Stimulated activated CD4-positive, alpha-beta T cell treated with anti-CD3 and anti-CD28 coated beads, TNF-alpha, amount 100 ng/mL, for 48 hours (primary cell): ENCODE measurements around the gene ARHGAP42.
"Not testable (repeated sequence)": the region's sequence is repeated elsewhere in the genome, so short reads cannot be mapped to it uniquely, and the experiment has no call there.

Source experiments
- DNase-seq, 3 donors: peaks; one replicate each; pipeline ENCODE4 v3.0.0-alpha.2; 2020; ENCODE audit warnings: low read depth in 3 of 3

ARHGAP42 gene

DNA sequence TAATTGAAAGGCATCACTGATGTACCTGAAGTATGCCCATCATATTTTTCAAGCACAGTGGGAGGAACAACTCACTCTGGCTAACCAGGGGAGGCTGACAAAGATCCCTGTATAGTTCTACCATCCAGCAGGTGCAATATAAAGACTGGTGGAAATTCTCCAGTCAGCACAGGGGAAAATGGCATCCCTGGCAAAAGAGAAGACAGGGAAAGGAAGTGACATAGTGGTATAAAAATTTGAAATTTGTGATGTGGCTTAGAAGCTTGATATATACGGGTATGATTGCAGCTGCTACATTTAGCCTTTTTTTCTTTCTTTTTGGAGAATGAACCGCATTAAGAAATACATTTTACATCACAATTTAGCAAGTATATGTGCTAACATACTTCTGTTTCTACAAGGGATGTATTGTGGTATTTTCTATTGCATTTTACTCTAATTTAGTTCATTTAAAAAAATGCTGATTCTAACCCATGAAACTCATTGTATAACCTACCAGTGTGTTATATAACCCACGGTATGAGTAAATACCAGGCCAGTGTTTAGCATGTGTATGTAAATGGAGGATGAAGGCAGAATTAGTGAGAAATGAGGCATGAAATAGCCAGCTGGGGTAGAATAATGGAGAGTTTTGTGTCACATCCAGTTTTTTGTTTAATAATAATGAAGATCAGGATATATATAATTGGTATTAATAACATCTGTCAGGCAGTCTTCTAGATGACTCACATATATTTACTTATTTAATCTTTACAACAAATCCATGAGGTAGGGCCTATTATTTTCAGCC is 186.1 kb downstream of the ARHGAP42 start:
- DNase-seq: no peak

- no peak for DNase-seq
These were observed 187.1 kb downstream of the ARHGAP42 start for GRCh38 chr11:100874203-100874602.

- DNase-seq: no peak
These were observed 188.4 kb downstream of the ARHGAP42 start for GRCh38 chr11:100875521-100875869.

DNA sequence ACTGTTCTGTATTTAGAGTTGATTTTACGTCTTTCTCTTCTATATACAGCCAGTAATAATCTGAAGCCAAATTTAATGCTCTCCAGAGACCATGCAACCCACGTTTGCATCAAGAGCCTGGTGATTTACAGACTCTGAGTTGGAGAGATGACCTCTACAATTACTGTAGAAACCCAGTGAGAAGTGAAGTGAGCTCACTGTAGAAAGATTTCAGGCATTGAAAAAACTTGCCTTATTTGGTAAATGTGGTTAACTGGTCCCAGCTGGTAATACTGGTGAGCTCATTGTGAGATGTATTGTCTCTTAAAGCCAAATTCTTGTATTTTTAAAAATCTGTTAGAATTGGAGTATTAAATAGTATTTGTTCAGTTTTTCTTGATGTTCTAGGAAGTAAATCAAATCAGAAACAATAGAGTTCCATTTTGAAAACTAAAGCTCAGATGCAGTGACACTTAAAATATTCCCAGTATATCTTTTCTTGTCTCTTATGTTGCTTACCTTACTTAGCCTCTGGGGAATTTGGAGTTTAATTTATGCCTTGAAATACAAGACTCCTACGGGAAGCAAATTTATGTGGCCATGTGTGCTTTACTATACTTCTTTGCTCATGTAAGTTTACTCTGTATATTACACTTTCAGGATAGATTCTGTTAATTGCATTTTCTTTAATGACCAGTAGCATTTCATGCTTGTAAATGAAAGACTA is 189.9 kb downstream of the ARHGAP42 start:
- no peak for DNase-seq

GRCh38 chr11:100878474-100878873 is 191.4 kb downstream of the ARHGAP42 start:
- no peak for DNase-seq

DNA sequence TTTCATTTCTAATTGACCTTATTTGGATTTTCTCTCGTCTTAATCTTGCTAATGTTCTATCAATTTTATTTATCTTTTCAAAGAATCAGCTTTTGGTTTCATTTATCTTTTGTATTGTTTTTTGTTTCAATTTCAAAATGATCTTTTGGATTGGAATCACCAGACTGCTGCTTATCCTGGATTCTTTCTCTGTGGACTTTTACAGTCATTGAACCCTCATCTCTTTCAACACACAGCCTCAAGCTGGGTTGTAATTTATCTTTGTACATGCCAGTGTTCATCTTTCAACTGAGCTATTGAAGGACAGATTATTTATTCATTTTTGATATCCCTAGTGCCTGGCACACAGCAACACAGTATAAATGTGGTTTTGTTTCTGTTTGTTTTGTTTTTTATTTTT is 195.9 kb downstream of the ARHGAP42 start:
- DNase-seq: no peak

GRCh38 chr11:100883830-100884229 is 196.7 kb downstream of the ARHGAP42 start:
- DNase-seq: no peak

GRCh38 chr11:100887659-100888058 is 200.6 kb downstream of the ARHGAP42 start:
- DNase-seq: no peak

DNA sequence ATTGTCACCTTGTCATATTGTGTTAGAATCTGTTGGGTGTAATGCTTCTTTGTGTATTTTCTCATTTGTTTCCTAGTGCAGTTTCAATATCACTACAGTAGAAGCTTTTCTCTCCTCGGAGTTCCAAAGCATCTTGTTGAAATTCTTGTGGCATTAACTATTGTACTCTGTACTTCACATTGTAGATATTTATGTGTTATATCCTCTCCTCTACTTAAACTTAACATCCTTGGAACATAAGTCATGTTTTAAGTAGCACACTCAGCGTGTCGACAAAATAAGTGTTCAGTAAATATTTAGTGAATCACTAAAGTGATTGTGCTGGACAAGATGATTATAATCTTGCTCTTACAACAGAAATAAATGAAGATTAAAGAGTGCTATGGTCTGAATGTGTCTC is 201.7 kb downstream of the ARHGAP42 start:
- DNase-seq: no peak

DNA sequence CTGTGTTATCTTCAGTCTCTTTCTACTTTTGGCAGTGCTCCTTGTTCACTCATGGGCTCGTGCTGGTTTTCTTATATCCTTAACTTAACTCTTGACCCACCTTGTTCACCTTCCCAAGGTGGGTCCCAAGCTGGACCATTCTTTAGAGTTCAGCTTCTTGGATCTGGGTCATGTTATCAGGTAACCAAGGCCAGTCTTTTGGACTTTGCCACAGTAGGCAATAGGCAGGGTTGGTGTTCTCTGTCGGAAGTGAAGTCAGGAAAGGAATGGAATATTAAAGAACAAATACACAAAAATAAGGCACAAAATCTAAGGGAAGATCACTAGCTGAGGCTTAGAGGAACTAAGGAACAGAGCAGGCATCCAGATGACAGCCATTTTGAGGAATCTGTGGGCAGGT is 202.7 kb downstream of the ARHGAP42 start:
- DNase-seq: no peak

DNA sequence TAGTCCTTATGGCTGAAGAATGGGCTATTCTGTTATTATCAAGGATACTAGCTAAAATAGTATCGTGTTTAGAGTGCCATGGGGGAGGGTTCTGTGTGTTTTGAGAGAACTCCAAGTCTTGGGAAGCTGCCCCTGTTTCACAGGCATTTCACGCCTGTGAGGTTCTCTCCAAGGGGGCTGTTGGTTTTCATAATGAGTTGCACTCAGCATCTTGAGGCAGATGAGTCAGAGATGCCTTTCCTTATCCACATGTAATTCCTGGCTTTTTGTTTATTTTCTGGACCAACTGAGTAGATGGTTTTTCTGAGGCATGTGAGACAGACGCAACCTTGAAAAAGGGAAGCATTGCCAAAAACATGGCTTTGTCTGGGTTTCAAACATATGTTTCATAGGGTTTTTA is 203.7 kb downstream of the ARHGAP42 start:
- no peak for DNase-seq

- no peak for DNase-seq
These were observed 205.8 kb downstream of the ARHGAP42 start for GRCh38 chr11:100892886-100893285.

GRCh38 chr11:100895449-100895848 is 208.4 kb downstream of the ARHGAP42 start:
- no peak for DNase-seq

DNA sequence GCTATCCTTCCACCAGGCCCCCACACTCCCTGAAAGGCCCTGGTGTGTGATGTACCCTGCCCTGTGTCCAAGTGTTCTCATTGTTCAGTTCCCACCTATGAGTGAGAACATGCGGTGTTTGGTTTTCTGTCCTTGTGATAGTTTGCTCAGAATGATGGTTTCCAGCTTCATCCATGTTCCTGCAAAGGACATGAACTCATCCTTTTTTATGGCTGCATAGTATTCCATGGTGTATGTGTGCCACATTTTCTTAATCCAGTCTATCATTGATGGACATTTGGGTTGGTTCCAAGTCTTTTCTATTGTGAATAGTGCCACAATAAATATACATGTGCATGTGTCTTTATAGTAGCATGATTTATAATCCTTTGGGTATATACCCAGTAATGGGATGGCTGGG is 208.9 kb downstream of the ARHGAP42 start:
- not testable (repeated sequence) for DNase-seq

DNA sequence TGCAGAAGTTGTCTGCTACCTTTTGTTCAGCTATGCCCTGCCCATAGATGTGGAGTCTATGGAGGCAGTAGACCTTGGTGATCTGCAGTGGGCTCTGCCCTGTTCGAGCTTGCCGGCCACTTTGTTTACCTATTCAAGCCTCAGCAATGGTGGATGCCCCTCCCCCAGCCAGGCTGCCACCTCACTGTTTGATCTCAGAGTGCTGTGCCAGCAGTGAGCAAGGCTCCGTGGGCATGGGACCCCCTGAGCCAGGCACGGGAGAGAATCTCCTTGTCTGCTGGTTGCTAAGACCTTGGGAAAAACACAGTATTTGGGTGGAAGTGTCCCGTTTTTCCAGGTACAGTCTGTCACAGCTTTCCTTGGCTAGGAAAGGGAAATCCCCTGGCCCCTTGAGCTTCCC is 214.4 kb downstream of the ARHGAP42 start:
- DNase-seq: not testable (repeated sequence)

DNA sequence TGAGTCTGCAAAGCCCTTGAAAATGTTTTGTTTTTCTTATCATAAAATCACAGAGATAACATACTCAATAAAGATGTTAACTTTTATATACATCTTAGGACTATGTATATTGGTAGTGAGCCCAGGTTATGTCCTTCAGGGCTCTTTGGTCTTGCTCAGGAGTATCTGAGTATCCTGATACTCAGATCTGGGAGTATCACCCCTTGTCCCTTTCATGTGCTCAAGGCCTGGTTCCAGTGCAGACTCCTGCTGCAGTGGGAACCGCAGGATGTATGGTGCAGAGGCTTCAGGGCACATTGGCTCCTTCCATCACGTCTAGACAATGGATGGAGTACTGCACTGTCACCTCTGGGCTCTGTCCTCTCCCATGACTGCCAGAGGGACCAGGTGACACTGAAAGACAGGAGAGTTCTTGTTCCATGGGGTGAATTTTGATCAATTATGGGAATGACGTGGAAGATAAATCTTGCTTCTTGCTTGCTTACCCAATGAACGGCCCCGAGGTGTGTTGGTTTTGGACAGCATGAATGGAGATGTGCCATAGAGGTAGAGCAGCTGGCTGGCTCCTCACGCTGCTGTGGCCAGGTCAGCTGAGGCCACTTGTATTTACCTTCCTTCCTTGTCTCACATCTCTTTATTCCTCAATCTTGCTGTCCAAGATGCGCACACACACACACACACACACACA is 215.5 kb downstream of the ARHGAP42 start:
- no peak for DNase-seq

- no peak for DNase-seq
These were observed 216.2 kb downstream of the ARHGAP42 start for GRCh38 chr11:100903284-100903683.

- no peak for DNase-seq
These were observed 218.6 kb downstream of the ARHGAP42 start for GRCh38 chr11:100905684-100906083.

DNA sequence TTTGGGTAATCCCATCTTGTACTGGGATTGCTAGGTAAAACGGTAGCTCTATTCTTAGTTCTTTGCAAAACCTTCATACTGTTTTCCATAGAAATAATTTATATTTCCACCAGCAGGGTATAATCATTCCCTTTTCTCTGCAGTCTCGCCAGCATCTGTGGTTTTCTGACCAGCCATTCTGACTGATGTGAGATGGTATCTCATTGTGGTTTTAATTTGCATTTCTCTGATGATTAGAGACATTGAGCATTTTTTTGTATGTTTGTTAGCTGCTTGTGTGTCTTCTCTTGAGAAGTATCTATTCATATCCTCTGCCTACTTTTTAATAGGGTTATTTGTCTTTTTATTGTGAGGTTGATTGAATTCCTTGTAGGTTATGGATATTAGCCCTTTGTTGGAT is 221.7 kb downstream of the ARHGAP42 start:
- DNase-seq: no peak

- no peak for DNase-seq
These were observed 223.7 kb downstream of the ARHGAP42 start for GRCh38 chr11:100910808-100911207.

DNA sequence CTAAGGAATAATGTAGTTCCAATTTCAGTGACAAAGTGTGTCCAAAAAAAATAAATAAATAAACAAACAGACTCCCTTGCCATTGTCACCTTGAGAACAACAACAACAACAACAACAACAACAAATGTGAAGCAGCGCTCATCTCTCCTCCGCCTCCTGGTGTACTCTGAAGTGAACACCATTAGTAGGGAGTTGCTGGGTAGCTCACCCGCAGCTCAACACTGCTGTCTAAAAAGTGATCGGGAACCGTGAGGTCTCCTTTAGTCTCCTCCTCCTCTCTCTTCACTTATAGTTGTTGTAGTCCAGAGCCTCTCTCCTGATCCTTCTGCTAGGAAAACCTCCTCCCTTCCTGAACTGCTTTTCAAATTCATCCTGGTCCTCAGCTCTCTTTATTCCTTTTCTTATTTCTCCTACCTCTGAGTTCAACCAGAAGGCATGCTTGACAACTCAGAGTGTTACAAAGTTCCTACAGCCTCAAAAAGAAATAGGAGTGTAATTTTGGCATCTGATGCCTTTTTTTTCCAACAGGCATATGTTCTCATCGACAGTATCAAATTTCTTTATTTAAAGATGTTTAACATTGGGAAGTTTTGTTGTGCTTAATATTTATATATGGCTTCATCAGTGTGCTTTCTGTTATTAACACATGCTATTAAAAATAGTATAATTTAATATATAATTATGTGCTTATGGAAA is 227.5 kb downstream of the ARHGAP42 start:
- no peak for DNase-seq
